Measurements from ENCODE around the gene DNMT3B.

GRCh38 chr20:32810941-32811340 is 48.8 kb downstream of the DNMT3B start:
- TF ChIP-seq CCAR2 (IDR thresholded peaks at IDR 0.05; ENCODE audit: low read depth, low read length) (no peak), ZFPM2 (CRISPR knock-in tag; IDR thresholded peaks at IDR 0.05) (no peak), CTCF (IDR thresholded peaks at IDR 0.05 in 2 of 3, conservative IDR thresholded peaks at IDR 0.05 in 1 of 3; ENCODE audit: insufficient read depth in 2 of 3, low read depth in 1 of 3, low read length in 3 of 3) (no peak), PREB (CRISPR knock-in tag; IDR thresholded peaks at IDR 0.05) (no peak), ZFP30 (CRISPR knock-in tag; IDR thresholded peaks at IDR 0.05; ENCODE audit: borderline replicate concordance) (no peak), BRCA1 (IDR thresholded peaks at IDR 0.05) (no peak), BRCA1 (CRISPR knock-in tag; IDR thresholded peaks at IDR 0.05) (no peak), MTF1 (CRISPR knock-in tag; IDR thresholded peaks at IDR 0.05; ENCODE audit: borderline replicate concordance) (no peak), TCF3 (CRISPR knock-in tag; IDR thresholded peaks at IDR 0.05) (no peak), NCOA6 (IDR thresholded peaks at IDR 0.05) (no peak)

Data from K562 (cell line).